ENCODE data around the gene B4GALT3.

DNA sequence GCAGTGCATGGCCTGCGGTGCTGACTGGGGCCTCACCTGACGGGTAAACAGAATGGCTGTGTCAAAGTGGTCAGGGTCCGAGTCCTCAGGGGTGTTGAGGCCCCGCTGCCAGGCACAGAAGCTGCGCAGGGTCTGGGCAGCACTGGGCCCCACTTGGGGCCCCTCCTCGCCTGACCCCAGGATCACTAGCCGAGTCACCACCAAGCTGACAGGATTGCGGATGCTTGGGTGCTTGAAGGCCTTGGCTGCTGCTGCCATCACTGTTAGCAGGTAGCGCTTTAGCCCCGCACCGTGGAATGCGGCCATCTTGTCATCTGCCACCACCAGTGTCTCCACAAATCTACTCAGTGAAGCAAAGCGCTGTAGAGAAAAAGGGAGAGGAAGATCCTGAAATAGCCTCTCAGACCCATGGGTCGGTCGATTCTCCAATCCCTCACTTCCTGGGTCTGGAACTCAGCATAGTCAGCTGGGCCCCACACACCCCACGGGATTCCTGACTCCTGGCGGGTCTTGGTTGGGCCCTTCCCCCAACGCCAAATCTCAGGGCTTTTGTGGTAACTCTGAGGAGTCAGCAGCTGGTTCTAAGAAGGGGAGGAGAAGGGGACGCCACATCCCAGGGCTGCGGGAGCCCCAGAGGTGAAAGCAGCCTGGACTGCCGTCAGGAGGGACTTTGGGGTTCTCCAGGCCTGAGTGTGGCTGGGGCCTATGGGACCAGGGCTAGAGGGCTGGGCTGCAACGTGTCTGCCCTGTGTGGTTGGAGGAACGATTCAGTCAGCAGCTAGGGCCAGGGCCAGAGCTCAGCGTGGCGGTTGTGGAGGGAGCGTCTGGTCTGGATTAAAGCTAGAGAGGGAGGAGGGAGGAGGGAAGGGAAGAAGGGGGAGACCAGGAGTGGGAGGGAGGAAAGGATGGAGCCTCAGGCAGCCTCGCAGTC, 19.5 kb upstream of the B4GALT3 start:
- TF ChIP-seq EP300 (IDR thresholded peaks at IDR 0.05; ENCODE audit: low read length) (no peak), TRIM24 (IDR thresholded peaks at IDR 0.05) (no peak), ZNF766 (CRISPR knock-in tag; conservative IDR thresholded peaks at IDR 0.05) (no peak), SRF (CRISPR knock-in tag; IDR thresholded peaks at IDR 0.05) (no peak), UBTF (IDR thresholded peaks at IDR 0.05; ENCODE audit: borderline replicate concordance in 1 of 2, low read depth in 2 of 2, low read length in 2 of 2) (no peak), TCFL5 (CRISPR knock-in tag; conservative IDR thresholded peaks at IDR 0.05) (no peak), E2F4 (CRISPR knock-in tag; IDR thresholded peaks at IDR 0.05; ENCODE audit: low read depth) (no peak), FOXK2 (conservative IDR thresholded peaks at IDR 0.05 in 1 of 2, IDR thresholded peaks at IDR 0.05 in 1 of 2; ENCODE audit: low read depth in 2 of 2) (no peak), CEBPB (tag; IDR thresholded peaks at IDR 0.05) (no peak)
- TF ChIP-seq, protein P1, sequence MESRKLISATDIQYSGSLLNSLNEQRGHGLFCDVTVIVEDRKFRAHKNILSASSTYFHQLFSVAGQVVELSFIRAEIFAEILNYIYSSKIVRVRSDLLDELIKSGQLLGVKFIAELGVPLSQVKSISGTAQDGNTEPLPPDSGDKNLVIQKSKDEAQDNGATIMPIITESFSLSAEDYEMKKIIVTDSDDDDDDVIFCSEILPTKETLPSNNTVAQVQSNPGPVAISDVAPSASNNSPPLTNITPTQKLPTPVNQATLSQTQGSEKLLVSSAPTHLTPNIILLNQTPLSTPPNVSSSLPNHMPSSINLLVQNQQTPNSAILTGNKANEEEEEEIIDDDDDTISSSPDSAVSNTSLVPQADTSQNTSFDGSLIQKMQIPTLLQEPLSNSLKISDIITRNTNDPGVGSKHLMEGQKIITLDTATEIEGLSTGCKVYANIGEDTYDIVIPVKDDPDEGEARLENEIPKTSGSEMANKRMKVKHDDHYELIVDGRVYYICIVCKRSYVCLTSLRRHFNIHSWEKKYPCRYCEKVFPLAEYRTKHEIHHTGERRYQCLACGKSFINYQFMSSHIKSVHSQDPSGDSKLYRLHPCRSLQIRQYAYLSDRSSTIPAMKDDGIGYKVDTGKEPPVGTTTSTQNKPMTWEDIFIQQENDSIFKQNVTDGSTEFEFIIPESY (CRISPR knock-in tag; IDR thresholded peaks at IDR 0.05) = peak; percentile 65; the same call in 1 of the 2 replicates
- TF ChIP-seq, protein P2, sequence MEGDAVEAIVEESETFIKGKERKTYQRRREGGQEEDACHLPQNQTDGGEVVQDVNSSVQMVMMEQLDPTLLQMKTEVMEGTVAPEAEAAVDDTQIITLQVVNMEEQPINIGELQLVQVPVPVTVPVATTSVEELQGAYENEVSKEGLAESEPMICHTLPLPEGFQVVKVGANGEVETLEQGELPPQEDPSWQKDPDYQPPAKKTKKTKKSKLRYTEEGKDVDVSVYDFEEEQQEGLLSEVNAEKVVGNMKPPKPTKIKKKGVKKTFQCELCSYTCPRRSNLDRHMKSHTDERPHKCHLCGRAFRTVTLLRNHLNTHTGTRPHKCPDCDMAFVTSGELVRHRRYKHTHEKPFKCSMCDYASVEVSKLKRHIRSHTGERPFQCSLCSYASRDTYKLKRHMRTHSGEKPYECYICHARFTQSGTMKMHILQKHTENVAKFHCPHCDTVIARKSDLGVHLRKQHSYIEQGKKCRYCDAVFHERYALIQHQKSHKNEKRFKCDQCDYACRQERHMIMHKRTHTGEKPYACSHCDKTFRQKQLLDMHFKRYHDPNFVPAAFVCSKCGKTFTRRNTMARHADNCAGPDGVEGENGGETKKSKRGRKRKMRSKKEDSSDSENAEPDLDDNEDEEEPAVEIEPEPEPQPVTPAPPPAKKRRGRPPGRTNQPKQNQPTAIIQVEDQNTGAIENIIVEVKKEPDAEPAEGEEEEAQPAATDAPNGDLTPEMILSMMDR (IDR thresholded peaks at IDR 0.05 in 2 of 3, conservative IDR thresholded peaks at IDR 0.05 in 1 of 3; ENCODE audit: insufficient read depth in 2 of 3, low read depth in 1 of 3, low read length in 3 of 3) = no peak
- TF ChIP-seq, protein P3, sequence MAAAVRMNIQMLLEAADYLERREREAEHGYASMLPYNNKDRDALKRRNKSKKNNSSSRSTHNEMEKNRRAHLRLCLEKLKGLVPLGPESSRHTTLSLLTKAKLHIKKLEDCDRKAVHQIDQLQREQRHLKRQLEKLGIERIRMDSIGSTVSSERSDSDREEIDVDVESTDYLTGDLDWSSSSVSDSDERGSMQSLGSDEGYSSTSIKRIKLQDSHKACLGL (CRISPR knock-in tag; IDR thresholded peaks at IDR 0.05; ENCODE audit: borderline replicate concordance, poor library complexity, severe bottlenecking) = no peak

Measured in K562 (cell line).